DOHH2 (cell line): Measurements from ENCODE around the gene ARFIP2.

Source experiments
- H3F3A ChIP-seq: fragments of 200-600 bp; sonication (generic), shearing (Covaris generic); 2 replicates; pipeline ENCODE4 v1.6.0; 2016; ENCODE audit warnings: antibody characterized with exemption, mild to moderate bottlenecking; ENCODE audit not compliant: control insufficient read depth, insufficient read depth
- H3K27ac ChIP-seq: fragments of 200-600 bp; sonication (generic); 2 replicates; pipeline ENCODE4 v1.5.1; 2014; ENCODE audit warnings: low read depth, mild to moderate bottlenecking, low read length, moderate library complexity
- H3K27me3 ChIP-seq: fragments of 200-600 bp; sonication (generic); 2 replicates; pipeline ENCODE4 v1.6.1; 2014; ENCODE audit warnings: mild to moderate bottlenecking, low read length, mixed read lengths; ENCODE audit not compliant: control insufficient read depth
- H3K36me3 ChIP-seq: fragments of 200-600 bp; sonication (generic); 2 replicates; pipeline ENCODE4 v1.6.1; 2014; ENCODE audit warnings: mild to moderate bottlenecking, low read length, moderate library complexity, mixed read lengths; ENCODE audit not compliant: control insufficient read depth
- H3K4me1 ChIP-seq: fragments of 200-600 bp; sonication (generic); 2 replicates; pipeline ENCODE4 v1.6.1; 2014; ENCODE audit warnings: mild to moderate bottlenecking, low read length, mixed read lengths; ENCODE audit not compliant: control insufficient read depth
- H3K4me2 ChIP-seq: fragments of 200-600 bp; sonication (generic); 2 replicates; pipeline ENCODE4 v1.6.0; 2014; ENCODE audit warnings: mild to moderate bottlenecking, low read length, moderate library complexity
- H3K4me3 ChIP-seq: fragments of 200-600 bp; sonication (generic); 2 replicates; pipeline ENCODE4 v1.5.1; 2014; ENCODE audit warnings: mild to moderate bottlenecking, low read length, mixed read lengths
- H3K79me2 ChIP-seq: fragments of 200-600 bp; sonication (generic); 2 replicates; pipeline ENCODE4 v1.6.1; 2014; ENCODE audit warnings: mild to moderate bottlenecking, low read length, mixed read lengths; ENCODE audit not compliant: control insufficient read depth
- H3K9me2 ChIP-seq: fragments of 200-600 bp; sonication (generic); replicated peaks from 2 replicates; pipeline ENCODE4 v1.6.1; 2014; ENCODE audit warnings: mild to moderate bottlenecking, low read length, mixed read lengths; ENCODE audit not compliant: control insufficient read depth
- H3K9me3 ChIP-seq: fragments of 200-600 bp; sonication (generic); 2 replicates; pipeline ENCODE4 v1.6.1; 2014; ENCODE audit warnings: antibody characterized with exemption, low read length, mixed read lengths; ENCODE audit not compliant: control insufficient read depth, insufficient read depth
- H4K20me1 ChIP-seq: fragments of 200-600 bp; sonication (generic); 2 replicates; pipeline ENCODE4 v1.6.0; 2014; ENCODE audit warnings: low read depth, mild to moderate bottlenecking, antibody characterized with exemption, low read length, moderate library complexity; ENCODE audit not compliant: control insufficient read depth, insufficient read depth
- EZH2phosphoT487 ChIP-seq: fragments of 200-600 bp; sonication (generic); IDR thresholded peaks from 2 replicates; pipeline ENCODE4 v1.6.1; 2017; ENCODE audit warnings: borderline replicate concordance, mild to moderate bottlenecking, antibody characterized with exemption, low read length, moderate library complexity, mixed read lengths
- TF ChIP-seq, protein P1 (sequence below): fragments of 200-600 bp; sonication (generic); IDR thresholded peaks from one replicate; pipeline ENCODE4 v1.5.1; 2014; ENCODE audit warnings: antibody characterized with exemption, mild to moderate bottlenecking, low read depth, low read length; ENCODE audit not compliant: poor library complexity, severe bottlenecking

Gene ARFIP2

DNA sequence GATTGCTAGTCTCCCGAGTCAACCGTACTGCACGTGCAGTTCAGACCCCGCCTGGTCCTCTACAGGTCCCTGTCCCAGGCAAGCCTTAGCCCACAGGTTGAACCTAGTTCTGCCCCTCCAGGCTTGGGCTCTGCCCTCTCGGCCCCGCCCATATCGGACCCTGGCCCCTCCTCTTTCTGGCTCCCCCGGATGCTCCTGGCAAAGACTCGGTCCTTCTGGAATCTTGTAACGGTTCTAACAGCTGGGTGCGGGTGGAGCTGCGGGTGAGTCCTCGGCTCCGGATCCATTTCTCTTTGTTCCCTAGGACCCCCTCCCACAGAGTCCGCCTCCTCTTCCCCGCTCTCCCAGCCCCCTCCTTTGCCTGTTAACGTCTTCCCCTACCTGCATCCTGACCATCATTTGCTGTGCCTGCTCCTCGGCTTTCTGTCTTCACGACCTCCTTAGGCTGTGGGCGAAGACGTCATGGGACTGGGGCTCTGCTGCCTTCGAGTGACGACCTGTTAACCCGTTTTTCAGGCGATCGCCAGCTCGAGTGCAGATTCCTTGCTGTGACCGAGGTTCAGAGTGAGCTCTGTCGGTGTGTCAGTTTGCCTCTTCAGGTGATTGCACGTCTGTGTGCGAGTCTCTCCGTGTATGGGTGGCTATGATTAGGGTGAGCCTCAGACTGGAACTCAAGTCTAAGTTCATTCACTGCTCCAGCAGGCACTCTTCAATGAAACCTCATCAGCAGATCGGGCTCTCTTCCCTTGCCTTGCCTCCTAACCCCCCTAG lies 16.1 kb upstream of the ARFIP2 start, which contains the start of gene DNHD1:
DNHD1 (plus strand) TSS at position 212 of the 771 bp plus-strand sequence. CDS start 936 bp downstream, outside the sequence.
- H3K36me3 ChIP-seq: peaks cover 29% of the 10 kb centered on the region
- TF ChIP-seq EZH2phosphoT487: no peak
- no peak within 1 kb of the TSS for H3K27ac ChIP-seq
- H4K20me1 ChIP-seq: no peaks in the 10 kb centered on the region
- no peaks in the 10 kb centered on the region for H3K79me2 ChIP-seq
- H3K4me1 ChIP-seq: no peaks in the 10 kb centered on the region
- no peaks in the 10 kb centered on the region for H3K9me3 ChIP-seq
- H3K27me3 ChIP-seq: no peaks in the 10 kb centered on the region
- H3F3A ChIP-seq: no peaks in the 10 kb centered on the region
- H3K9me2 ChIP-seq: no peaks in the 10 kb centered on the region
- no peak within 1 kb of the TSS for H3K4me3 ChIP-seq
- no peak within 1 kb of the TSS for H3K4me2 ChIP-seq

DNA sequence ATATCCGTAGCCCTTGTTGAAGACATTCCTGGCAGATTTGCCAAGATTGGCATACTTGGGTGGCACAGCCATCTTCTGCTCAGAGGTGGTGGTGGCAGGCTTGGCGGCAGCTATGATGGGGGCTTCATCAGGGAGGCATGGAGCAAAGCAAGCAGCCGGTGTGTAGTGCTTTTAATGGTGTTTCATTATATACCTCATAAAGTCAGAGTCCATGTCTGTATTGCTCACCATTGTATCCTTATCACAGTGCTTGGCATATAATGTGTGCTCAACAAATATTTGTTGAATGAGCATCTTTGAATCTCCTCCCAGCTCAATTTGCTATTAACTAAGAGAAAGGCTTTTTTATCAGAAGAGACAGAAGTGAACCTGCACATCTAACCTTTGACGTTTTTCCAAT lies 8.2 kb upstream of the ARFIP2 start:
- no peak overlapping the region for H3K4me3 ChIP-seq
- H3F3A ChIP-seq: no peaks in the 10 kb centered on the region
- H4K20me1 ChIP-seq: no peaks in the 10 kb centered on the region
- no peak for TF ChIP-seq EZH2phosphoT487
- TF ChIP-seq, protein P1, sequence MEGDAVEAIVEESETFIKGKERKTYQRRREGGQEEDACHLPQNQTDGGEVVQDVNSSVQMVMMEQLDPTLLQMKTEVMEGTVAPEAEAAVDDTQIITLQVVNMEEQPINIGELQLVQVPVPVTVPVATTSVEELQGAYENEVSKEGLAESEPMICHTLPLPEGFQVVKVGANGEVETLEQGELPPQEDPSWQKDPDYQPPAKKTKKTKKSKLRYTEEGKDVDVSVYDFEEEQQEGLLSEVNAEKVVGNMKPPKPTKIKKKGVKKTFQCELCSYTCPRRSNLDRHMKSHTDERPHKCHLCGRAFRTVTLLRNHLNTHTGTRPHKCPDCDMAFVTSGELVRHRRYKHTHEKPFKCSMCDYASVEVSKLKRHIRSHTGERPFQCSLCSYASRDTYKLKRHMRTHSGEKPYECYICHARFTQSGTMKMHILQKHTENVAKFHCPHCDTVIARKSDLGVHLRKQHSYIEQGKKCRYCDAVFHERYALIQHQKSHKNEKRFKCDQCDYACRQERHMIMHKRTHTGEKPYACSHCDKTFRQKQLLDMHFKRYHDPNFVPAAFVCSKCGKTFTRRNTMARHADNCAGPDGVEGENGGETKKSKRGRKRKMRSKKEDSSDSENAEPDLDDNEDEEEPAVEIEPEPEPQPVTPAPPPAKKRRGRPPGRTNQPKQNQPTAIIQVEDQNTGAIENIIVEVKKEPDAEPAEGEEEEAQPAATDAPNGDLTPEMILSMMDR: no peak
- H3K27ac ChIP-seq: no peak overlapping the region
- no peaks in the 10 kb centered on the region for H3K27me3 ChIP-seq
- no peaks in the 10 kb centered on the region for H3K9me2 ChIP-seq
- H3K36me3 ChIP-seq: peaks cover 68% of the 10 kb centered on the region
- no peaks in the 10 kb centered on the region for H3K4me1 ChIP-seq
- H3K9me3 ChIP-seq: no peaks in the 10 kb centered on the region
- H3K4me2 ChIP-seq: no peak overlapping the region
- H3K79me2 ChIP-seq: peaks cover 8% of the 10 kb centered on the region

DNA sequence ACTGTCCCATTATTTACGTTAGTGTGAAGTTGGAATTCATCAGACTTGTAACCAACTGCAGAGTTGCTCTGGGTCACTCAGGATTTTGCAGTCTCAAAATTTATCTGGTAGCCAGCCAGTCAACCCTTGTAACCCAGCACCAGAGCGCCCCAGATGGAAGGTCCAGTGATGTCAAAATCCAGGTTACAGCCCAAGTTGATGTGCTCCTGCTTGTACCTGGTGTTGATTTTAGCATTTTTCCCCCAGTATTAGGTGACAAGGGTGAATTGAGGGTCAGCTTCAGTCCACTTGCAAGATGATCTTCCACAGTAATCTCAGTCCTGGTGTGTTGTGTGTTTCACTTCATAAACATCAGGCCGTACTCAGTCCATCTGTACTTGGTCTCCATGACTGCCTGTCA lies 7.7 kb upstream of the ARFIP2 start:
- Histone ChIP-seq H3K27me3 (no peaks in the 10 kb centered on the region), H3K9me2 (no peaks in the 10 kb centered on the region), H3K9me3 (no peaks in the 10 kb centered on the region), H3F3A (no peaks in the 10 kb centered on the region), H4K20me1 (no peaks in the 10 kb centered on the region), H3K79me2 (peaks cover 10% of the 10 kb centered on the region), H3K4me3 (no peak overlapping the region), H3K4me2 (no peak overlapping the region), H3K4me1 (no peaks in the 10 kb centered on the region), H3K27ac (no peak overlapping the region), H3K36me3 (peaks cover 72% of the 10 kb centered on the region)
- TF ChIP-seq, protein P1: no peak
- TF ChIP-seq EZH2phosphoT487: no peak

DNA sequence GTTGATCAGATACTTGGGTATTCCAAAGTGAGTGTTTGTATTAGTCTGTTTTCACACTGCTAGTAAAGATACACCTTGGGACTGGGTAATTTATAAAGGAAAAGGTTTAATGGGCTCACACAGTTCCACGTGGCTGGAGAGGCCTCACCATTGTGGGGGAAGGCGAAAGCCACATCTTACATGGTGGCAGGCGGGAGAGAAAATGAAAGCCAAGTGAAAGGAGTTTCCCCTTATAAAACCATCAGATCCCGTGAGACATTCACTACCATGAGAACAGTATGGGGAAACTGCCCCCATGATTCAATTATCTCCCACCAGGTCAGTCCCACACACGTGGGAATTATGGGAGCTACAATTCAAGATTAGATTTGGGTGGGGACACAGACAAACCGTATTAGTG lies 7.2 kb upstream of the ARFIP2 start:
- no peak overlapping the region for H3K4me3 ChIP-seq

More for the DNA sequence above, 7.2 kb upstream of the ARFIP2 start:
- Histone ChIP-seq H3K79me2 (peaks cover 15% of the 10 kb centered on the region), H3K27me3 (no peaks in the 10 kb centered on the region), H3K9me3 (no peaks in the 10 kb centered on the region), H3K4me2 (no peak overlapping the region), H3K4me1 (no peaks in the 10 kb centered on the region), H3K36me3 (peaks cover 72% of the 10 kb centered on the region), H3F3A (no peaks in the 10 kb centered on the region), H4K20me1 (no peaks in the 10 kb centered on the region), H3K27ac (no peak overlapping the region), H3K9me2 (no peaks in the 10 kb centered on the region)
- TF ChIP-seq, protein P1: no peak
- no peak for TF ChIP-seq EZH2phosphoT487
